Measurements from ENCODE around the gene SCNN1A. TPM values are rescaled to one million over a fixed set of nuclear protein-coding genes. Genes with fewer than 3 reads are reported as not detected.

The SCNN1A gene
- total and polyA plus RNA-seq, 2 donors (not counting 3 experiments of a cell fraction or from before 2014, with no cell fraction given): 0.12 to 0.18 TPM

- TF ChIP-seq MAX (IDR thresholded peaks at IDR 0.05; ENCODE audit: insufficient read depth, insufficient read length) (no peak), CTCF (IDR thresholded peaks at IDR 0.05; ENCODE audit: extremely low read depth in 1 of 2, insufficient read depth in 1 of 2, low read depth in 1 of 2, low read length in 2 of 2) (no peak), POLR2A (IDR thresholded peaks at IDR 0.05; ENCODE audit: low read depth, low read length) (no peak), FOS (IDR thresholded peaks at IDR 0.05; ENCODE audit: borderline replicate concordance, insufficient read depth, low read length) (no peak)
- H2AFZ ChIP-seq (ENCODE audit: low read depth, low read length): no peak overlapping the region
- CTCF ChIA-PET: no interaction called here
- no peak overlapping the region for H3K27ac ChIP-seq (ENCODE audit: insufficient read depth, low read depth, low read length)
- dilution Hi-C loops (cut with MboI; ENCODE audit: extremely low pct_ligation_motif_present, low sequenced_read_pairs): no loop called here
- POLR2A ChIA-PET: no interaction called here
- no peak for FAIRE-seq
- no peaks in the 10 kb centered on the region for H3K27me3 ChIP-seq (ENCODE audit: control insufficient read depth in 2 of 2, insufficient read depth in 2 of 2, low read length in 2 of 2)
- no peak overlapping the region for H3K4me2 ChIP-seq (ENCODE audit: insufficient read depth, low read length)
- no peaks in the 10 kb centered on the region for H3K9me3 ChIP-seq (replicated peaks; ENCODE audit: control insufficient read depth, insufficient read depth, low read length)
- no peaks in the 10 kb centered on the region for H3K36me3 ChIP-seq (ENCODE audit: control insufficient read depth in 2 of 2, extremely low read depth in 1 of 2, insufficient read depth in 2 of 2, low read length in 2 of 2)
- no peak overlapping the region for H3K9ac ChIP-seq (replicated peaks; ENCODE audit: extremely low read depth, insufficient read depth, low read length)
- no peak for DNase-seq (ENCODE audit: low read depth, low spot score)
- BruUV-seq (replicated peaks): no TSS peak
- H3K79me2 ChIP-seq (ENCODE audit: control insufficient read depth, insufficient read depth, low read length): no peaks in the 10 kb centered on the region
- intact Hi-C loops (cut with micrococcal nuclease): no loop called here
- no peaks in the 10 kb centered on the region for H3K9me1 ChIP-seq (replicated peaks; ENCODE audit: control insufficient read depth, extremely low read depth, insufficient read depth, low read length)
- no peak overlapping the region for H3K4me3 ChIP-seq (replicated peaks in 1 of 3; ENCODE audit: insufficient read depth in 1 of 3, low read depth in 1 of 3, low read length in 3 of 3)
- H3K4me1 ChIP-seq (ENCODE audit: control insufficient read depth, extremely low read depth, insufficient read depth, low read length): no peaks in the 10 kb centered on the region
- H4K20me1 ChIP-seq (replicated peaks; ENCODE audit: control insufficient read depth, extremely low read depth, insufficient read depth, low read length): no peaks in the 10 kb centered on the region
These were observed 30.6 kb upstream of the SCNN1A start for GRCh38 chr12:6405963-6406362.

- H3K27ac ChIP-seq (ENCODE audit: insufficient read depth, low read depth, low read length): no peak overlapping the region
- dilution Hi-C loops (cut with MboI; ENCODE audit: extremely low pct_ligation_motif_present, low sequenced_read_pairs): no loop called here
- H3K4me3 ChIP-seq (replicated peaks in 1 of 3; ENCODE audit: insufficient read depth in 1 of 3, low read depth in 1 of 3, low read length in 3 of 3): no peak overlapping the region
- POLR2A ChIA-PET: no interaction called here
- H4K20me1 ChIP-seq (replicated peaks; ENCODE audit: control insufficient read depth, extremely low read depth, insufficient read depth, low read length): no peaks in the 10 kb centered on the region
- H3K27me3 ChIP-seq (ENCODE audit: control insufficient read depth in 2 of 2, insufficient read depth in 2 of 2, low read length in 2 of 2): no peaks in the 10 kb centered on the region
- H2AFZ ChIP-seq (ENCODE audit: low read depth, low read length): no peak overlapping the region
- no peaks in the 10 kb centered on the region for H3K9me1 ChIP-seq (replicated peaks; ENCODE audit: control insufficient read depth, extremely low read depth, insufficient read depth, low read length)
- FAIRE-seq: no peak
- intact Hi-C loops (cut with micrococcal nuclease): no loop called here
- H3K4me2 ChIP-seq (ENCODE audit: insufficient read depth, low read length): no peak overlapping the region
- H3K36me3 ChIP-seq (ENCODE audit: control insufficient read depth in 2 of 2, extremely low read depth in 1 of 2, insufficient read depth in 2 of 2, low read length in 2 of 2): no peaks in the 10 kb centered on the region
- CTCF ChIA-PET: interaction anchor here (1.1 to 1.5 kb wide), 2 partner anchors 19 to 61 kb away, joined by 4 to 6 read pairs; no protein-coding TSS in a partner anchor
- no peak for TF ChIP-seq POLR2AphosphoS5 (IDR thresholded peaks at IDR 0.05; ENCODE audit: insufficient read depth, low read depth, low read length)
- TF ChIP-seq MYC (IDR thresholded peaks at IDR 0.05; ENCODE audit: low read depth, low read length): no peak
- no peak for TF ChIP-seq JUN (IDR thresholded peaks at IDR 0.05; ENCODE audit: borderline replicate concordance, insufficient read depth, insufficient read length, low read depth)
- TF ChIP-seq MAX (IDR thresholded peaks at IDR 0.05; ENCODE audit: insufficient read depth, insufficient read length): no peak
- no peak for TF ChIP-seq EZH2 (IDR thresholded peaks at IDR 0.05; ENCODE audit: borderline replicate concordance, low read depth, low read length, severe bottlenecking)
- TF ChIP-seq FOS (IDR thresholded peaks at IDR 0.05; ENCODE audit: borderline replicate concordance, insufficient read depth, low read length): no peak
- no peak for TF ChIP-seq POLR2A (IDR thresholded peaks at IDR 0.05; ENCODE audit: low read depth, low read length)
- no peak for TF ChIP-seq GATA2 (IDR thresholded peaks at IDR 0.05; ENCODE audit: insufficient read depth, insufficient read length, low read depth, low read length)
- no peak for TF ChIP-seq CTCF (IDR thresholded peaks at IDR 0.05; ENCODE audit: extremely low read depth in 1 of 2, insufficient read depth in 1 of 2, low read depth in 1 of 2, low read length in 2 of 2)
- H3K9me3 ChIP-seq (replicated peaks; ENCODE audit: control insufficient read depth, insufficient read depth, low read length): no peaks in the 10 kb centered on the region
- no peaks in the 10 kb centered on the region for H3K4me1 ChIP-seq (ENCODE audit: control insufficient read depth, extremely low read depth, insufficient read depth, low read length)
- H3K9ac ChIP-seq (replicated peaks; ENCODE audit: extremely low read depth, insufficient read depth, low read length): no peak overlapping the region
- no peaks in the 10 kb centered on the region for H3K79me2 ChIP-seq (ENCODE audit: control insufficient read depth, insufficient read depth, low read length)
- no TSS peak for BruUV-seq (replicated peaks)
- DNase-seq (ENCODE audit: low read depth, low spot score): no peak
These were observed 29.0 kb upstream of the SCNN1A start for GRCh38 chr12:6404390-6404789.
